Umbilical cord (tissue), 2 donors: Measurements from ENCODE around the gene EWSR1. TPM values are rescaled to one million over a fixed set of nuclear protein-coding genes. Genes with fewer than 3 reads are reported as not detected.
A peak's percentile ranks its signal among the peaks of the same experiment; 100 is the strongest.
"Not testable (repeated sequence)": the region's sequence is repeated elsewhere in the genome, so short reads cannot be mapped to it uniquely, and the experiment has no call there.

ENCODE experiments used
- DNase-seq: peaks from one replicate; pipeline ENCODE4 v3.0.0-alpha.2; 2015; ENCODE audit warnings: low spot score
- total RNA-seq: library from RNA; depleted of rRNA; stranded (reverse); fragments of >200 nt; gene quantifications from one replicate; pipeline ENCODE4 v1.2.3, GENCODE V29; 2014; ENCODE audit warnings: low replicate concordance; ENCODE audit not compliant: insufficient read depth

EWSR1 gene
- total RNA-seq, 1 donor from 2014 or later: 125 TPM

- DNase-seq: no peak
Observed at GRCh38 chr22:29337631-29338284, 69.7 kb downstream of the EWSR1 start.

- DNase-seq: no peak
Observed at GRCh38 chr22:29338398-29338797, 70.3 kb downstream of the EWSR1 start.

- DNase-seq: no peak
Observed at GRCh38 chr22:29339381-29340235, 71.5 kb downstream of the EWSR1 start.

- DNase-seq: no peak
Observed at GRCh38 chr22:29340566-29340965, 72.5 kb downstream of the EWSR1 start.

- DNase-seq: no peak
Observed at GRCh38 chr22:29341056-29341848, 73.2 kb downstream of the EWSR1 start.

- no peak for DNase-seq
Observed at GRCh38 chr22:29341849-29342127, 73.7 kb downstream of the EWSR1 start.

GRCh38 chr22:29342177-29342576 is 74.1 kb downstream of the EWSR1 start:
- no peak for DNase-seq

GRCh38 chr22:29342577-29343312 is 74.7 kb downstream of the EWSR1 start:
- DNase-seq: no peak

- DNase-seq: peak; percentile 80
Observed at GRCh38 chr22:29343313-29343805, 75.3 kb downstream of the EWSR1 start.

GRCh38 chr22:29344137-29344536 is 76.1 kb downstream of the EWSR1 start:
- peak; percentile 56 for DNase-seq

GRCh38 chr22:29344889-29345288 is 76.8 kb downstream of the EWSR1 start:
- DNase-seq: not testable (repeated sequence)

- no peak for DNase-seq
Observed at GRCh38 chr22:29345932-29346331, 77.9 kb downstream of the EWSR1 start.

GRCh38 chr22:29346659-29347058 is 78.6 kb downstream of the EWSR1 start:
- DNase-seq: no peak

- no peak for DNase-seq
Observed at GRCh38 chr22:29348041-29348440, 80.0 kb downstream of the EWSR1 start.

- DNase-seq: no peak
Observed at GRCh38 chr22:29348956-29349355, 80.9 kb downstream of the EWSR1 start.

Other genes starting within 250 kb of the EWSR1 start
- not detected for gene C22orf31, start 206.4 kb upstream of the EWSR1 start, total RNA-seq
- 14.0 TPM for gene KREMEN1, start 195.2 kb upstream of the EWSR1 start, total RNA-seq
- 8.2 TPM for gene EMID1, start 62.4 kb upstream of the EWSR1 start, total RNA-seq
- 24.1 TPM for gene RHBDD3, start 287 bp upstream of the EWSR1 start, total RNA-seq
- 1.7 TPM for gene GAS2L1, start 38.4 kb downstream of the EWSR1 start, total RNA-seq
- not detected for gene RASL10A, start 47.4 kb downstream of the EWSR1 start, total RNA-seq
- gene AP1B1, start 120.3 kb downstream of the EWSR1 start, total RNA-seq: 30.8 TPM
- gene RFPL1, start 170.3 kb downstream of the EWSR1 start, total RNA-seq: 1.4 TPM
- 0.72 TPM for gene NEFH, start 211.9 kb downstream of the EWSR1 start, total RNA-seq